HG03025 (cell line): Measurements from ENCODE around the gene RABEP1.
"Not testable (repeated sequence)": the region's sequence is repeated elsewhere in the genome, so short reads cannot be mapped to it uniquely, and the experiment has no call there.

ENCODE experiments used
- ATAC-seq: cut with Tn5 transposase; IDR thresholded peaks from one replicate; pipeline ENCODE4 v1.9.1; 2021; ENCODE audit warnings: mild to moderate bottlenecking, moderate library complexity; ENCODE audit not compliant: unreplicated experiment, low FRiP score

RABEP1 gene

GRCh38 chr17:5281814-5282641 lies at the start of gene RABEP1:
TSS of gene RABEP1 (plus strand) at chr17:5282284. CDS start at chr17:5282487, 203 bp downstream.
- ATAC-seq: peak; percentile 59

- not testable (repeated sequence) for ATAC-seq
Observed at GRCh38 chr17:5233492-5233891, 48.6 kb upstream of the RABEP1 start.

- ATAC-seq: no peak
Observed at GRCh38 chr17:5234645-5235576, 47.2 kb upstream of the RABEP1 start, which contains the start of gene SCIMP. TSS of gene SCIMP (minus strand) at chr17:5234860. CDS start at chr17:5234755, 105 bp downstream.

- no peak for ATAC-seq
Observed at GRCh38 chr17:5236938-5237540, 45.0 kb upstream of the RABEP1 start.

- ATAC-seq: no peak
Observed at GRCh38 chr17:5237541-5238016, 44.5 kb upstream of the RABEP1 start.

- no peak for ATAC-seq
Observed at GRCh38 chr17:5238333-5238732, 43.8 kb upstream of the RABEP1 start.

GRCh38 chr17:5239769-5240168 lies 42.3 kb upstream of the RABEP1 start:
- ATAC-seq: not testable (repeated sequence)

- ATAC-seq: no peak
Observed at GRCh38 chr17:5241861-5242671, 40.0 kb upstream of the RABEP1 start.

- ATAC-seq: no peak
Observed at GRCh38 chr17:5247621-5248020, 34.5 kb upstream of the RABEP1 start.

- ATAC-seq: no peak
Observed at GRCh38 chr17:5248821-5249479, 33.1 kb upstream of the RABEP1 start.

- no peak for ATAC-seq
Observed at GRCh38 chr17:5249615-5250014, 32.5 kb upstream of the RABEP1 start.

- ATAC-seq: no peak
Observed at GRCh38 chr17:5254414-5254813, 27.7 kb upstream of the RABEP1 start.

- no peak for ATAC-seq
Observed at GRCh38 chr17:5254903-5255521, 27.1 kb upstream of the RABEP1 start.

- no peak for ATAC-seq
Observed at GRCh38 chr17:5257124-5257523, 25.0 kb upstream of the RABEP1 start.

- no peak for ATAC-seq
Observed at GRCh38 chr17:5260542-5260941, 21.5 kb upstream of the RABEP1 start.

GRCh38 chr17:5262416-5262991 lies 19.6 kb upstream of the RABEP1 start:
- ATAC-seq: no peak

- ATAC-seq: no peak
Observed at GRCh38 chr17:5263441-5263840, 18.6 kb upstream of the RABEP1 start.

- no peak for ATAC-seq
Observed at GRCh38 chr17:5264893-5265292, 17.2 kb upstream of the RABEP1 start.
